ENCODE results near the gene CDK19. TPM values are rescaled to one million over a fixed set of nuclear protein-coding genes. Genes with fewer than 3 reads are reported as not detected.
"Not testable (repeated sequence)": the region's sequence is repeated elsewhere in the genome, so short reads cannot be mapped to it uniquely, and the experiment has no call there.

Gene CDK19
- total and polyA plus RNA-seq, 2 experiments from 2014 or later: 7.7 to 10.1 TPM

DNA sequence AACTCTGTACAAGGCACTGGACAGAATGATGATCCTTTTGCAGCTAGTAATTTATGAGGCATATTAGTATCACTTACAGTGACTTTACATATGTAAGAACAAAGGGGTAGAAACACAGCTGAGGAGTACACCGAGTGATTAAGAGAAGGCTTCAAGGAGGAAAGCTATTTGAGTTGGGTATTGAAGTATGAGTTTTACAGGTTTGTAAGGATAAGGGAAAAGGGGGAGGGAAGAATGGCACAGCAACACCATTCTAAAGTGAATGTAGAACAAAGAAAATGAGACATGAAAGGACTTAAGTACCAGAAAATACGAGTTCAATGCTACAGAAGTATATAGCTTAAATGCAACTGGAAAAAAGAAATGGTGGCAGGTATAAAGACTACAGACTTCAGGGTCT, 5.5 kb downstream of the CDK19 start (continued):
- no peak for TF ChIP-seq EZH2phosphoT487 (IDR thresholded peaks at IDR 0.05; ENCODE audit: unreplicated experiment)
- no peak for TF ChIP-seq POLR2AphosphoS5 (IDR thresholded peaks at IDR 0.05; ENCODE audit: low read depth)
- no peak for TF ChIP-seq STAT1 (IDR thresholded peaks at IDR 0.05; ENCODE audit: unreplicated experiment)
- TF ChIP-seq, protein P1, sequence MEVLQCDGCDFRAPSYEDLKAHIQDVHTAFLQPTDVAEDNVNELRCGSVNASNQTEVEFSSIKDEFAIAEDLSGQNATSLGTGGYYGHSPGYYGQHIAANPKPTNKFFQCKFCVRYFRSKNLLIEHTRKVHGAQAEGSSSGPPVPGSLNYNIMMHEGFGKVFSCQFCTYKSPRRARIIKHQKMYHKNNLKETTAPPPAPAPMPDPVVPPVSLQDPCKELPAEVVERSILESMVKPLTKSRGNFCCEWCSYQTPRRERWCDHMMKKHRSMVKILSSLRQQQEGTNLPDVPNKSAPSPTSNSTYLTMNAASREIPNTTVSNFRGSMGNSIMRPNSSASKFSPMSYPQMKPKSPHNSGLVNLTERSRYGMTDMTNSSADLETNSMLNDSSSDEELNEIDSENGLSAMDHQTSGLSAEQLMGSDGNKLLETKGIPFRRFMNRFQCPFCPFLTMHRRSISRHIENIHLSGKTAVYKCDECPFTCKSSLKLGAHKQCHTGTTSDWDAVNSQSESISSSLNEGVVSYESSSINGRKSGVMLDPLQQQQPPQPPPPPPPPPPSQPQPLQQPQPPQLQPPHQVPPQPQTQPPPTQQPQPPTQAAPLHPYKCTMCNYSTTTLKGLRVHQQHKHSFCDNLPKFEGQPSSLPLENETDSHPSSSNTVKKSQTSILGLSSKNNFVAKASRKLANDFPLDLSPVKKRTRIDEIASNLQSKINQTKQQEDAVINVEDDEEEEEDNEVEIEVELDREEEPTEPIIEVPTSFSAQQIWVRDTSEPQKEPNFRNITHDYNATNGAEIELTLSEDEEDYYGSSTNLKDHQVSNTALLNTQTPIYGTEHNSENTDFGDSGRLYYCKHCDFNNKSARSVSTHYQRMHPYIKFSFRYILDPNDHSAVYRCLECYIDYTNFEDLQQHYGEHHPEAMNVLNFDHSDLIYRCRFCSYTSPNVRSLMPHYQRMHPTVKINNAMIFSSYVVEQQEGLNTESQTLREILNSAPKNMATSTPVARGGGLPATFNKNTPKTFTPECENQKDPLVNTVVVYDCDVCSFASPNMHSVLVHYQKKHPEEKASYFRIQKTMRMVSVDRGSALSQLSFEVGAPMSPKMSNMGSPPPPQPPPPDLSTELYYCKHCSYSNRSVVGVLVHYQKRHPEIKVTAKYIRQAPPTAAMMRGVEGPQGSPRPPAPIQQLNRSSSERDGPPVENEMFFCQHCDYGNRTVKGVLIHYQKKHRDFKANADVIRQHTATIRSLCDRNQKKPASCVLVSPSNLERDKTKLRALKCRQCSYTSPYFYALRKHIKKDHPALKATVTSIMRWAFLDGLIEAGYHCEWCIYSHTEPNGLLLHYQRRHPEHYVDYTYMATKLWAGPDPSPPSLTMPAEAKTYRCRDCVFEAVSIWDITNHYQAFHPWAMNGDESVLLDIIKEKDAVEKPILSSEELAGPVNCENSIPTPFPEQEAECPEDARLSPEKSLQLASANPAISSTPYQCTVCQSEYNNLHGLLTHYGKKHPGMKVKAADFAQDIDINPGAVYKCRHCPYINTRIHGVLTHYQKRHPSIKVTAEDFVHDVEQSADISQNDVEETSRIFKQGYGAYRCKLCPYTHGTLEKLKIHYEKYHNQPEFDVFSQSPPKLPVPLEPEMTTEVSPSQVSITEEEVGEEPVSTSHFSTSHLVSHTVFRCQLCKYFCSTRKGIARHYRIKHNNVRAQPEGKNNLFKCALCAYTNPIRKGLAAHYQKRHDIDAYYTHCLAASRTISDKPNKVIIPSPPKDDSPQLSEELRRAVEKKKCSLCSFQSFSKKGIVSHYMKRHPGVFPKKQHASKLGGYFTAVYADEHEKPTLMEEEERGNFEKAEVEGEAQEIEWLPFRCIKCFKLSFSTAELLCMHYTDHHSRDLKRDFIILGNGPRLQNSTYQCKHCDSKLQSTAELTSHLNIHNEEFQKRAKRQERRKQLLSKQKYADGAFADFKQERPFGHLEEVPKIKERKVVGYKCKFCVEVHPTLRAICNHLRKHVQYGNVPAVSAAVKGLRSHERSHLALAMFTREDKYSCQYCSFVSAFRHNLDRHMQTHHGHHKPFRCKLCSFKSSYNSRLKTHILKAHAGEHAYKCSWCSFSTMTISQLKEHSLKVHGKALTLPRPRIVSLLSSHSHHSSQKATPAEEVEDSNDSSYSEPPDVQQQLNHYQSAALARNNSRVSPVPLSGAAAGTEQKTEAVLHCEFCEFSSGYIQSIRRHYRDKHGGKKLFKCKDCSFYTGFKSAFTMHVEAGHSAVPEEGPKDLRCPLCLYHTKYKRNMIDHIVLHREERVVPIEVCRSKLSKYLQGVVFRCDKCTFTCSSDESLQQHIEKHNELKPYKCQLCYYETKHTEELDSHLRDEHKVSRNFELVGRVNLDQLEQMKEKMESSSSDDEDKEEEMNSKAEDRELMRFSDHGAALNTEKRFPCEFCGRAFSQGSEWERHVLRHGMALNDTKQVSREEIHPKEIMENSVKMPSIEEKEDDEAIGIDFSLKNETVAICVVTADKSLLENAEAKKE (CRISPR knock-in tag; IDR thresholded peaks at IDR 0.05): no peak

DNA sequence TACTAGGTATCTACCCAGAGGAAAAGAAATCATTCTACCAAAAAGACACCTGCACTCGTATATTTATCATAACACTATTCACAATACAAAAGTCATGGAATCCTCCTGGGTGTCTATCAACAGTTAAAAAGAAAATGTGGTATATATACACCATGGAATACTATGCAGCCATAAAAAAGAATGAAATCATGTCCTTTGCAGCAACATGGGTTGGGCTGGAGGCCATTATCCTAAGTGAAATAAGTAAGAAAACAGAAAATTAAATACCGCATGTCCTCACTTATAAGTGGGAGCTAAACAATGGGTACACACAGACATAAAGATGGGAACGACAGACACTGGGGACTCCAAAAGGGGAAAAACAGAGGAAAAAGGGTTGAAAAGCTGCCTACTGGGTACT, 13.1 kb downstream of the CDK19 start:
- not testable (repeated sequence) for H3K27ac Mint-ChIP-seq; H3K9me3 Mint-ChIP-seq; H3K4me1 ChIP-seq (ENCODE audit: insufficient read depth); ATAC-seq; DNase-seq (ENCODE audit: low spot score); H3K4me1 Mint-ChIP-seq; H3F3A ChIP-seq (replicated peaks; ENCODE audit: low read depth); H3K27ac ChIP-seq (ENCODE audit: low read depth); H3K4me3 Mint-ChIP-seq; H3K4me2 ChIP-seq; H2AFZ ChIP-seq; H3K4me3 ChIP-seq; H3K9me2 ChIP-seq (ENCODE audit: insufficient read depth); H3K27me3 Mint-ChIP-seq (ENCODE audit: insufficient read depth, low read depth, poor library complexity); H3K27me3 ChIP-seq (ENCODE audit: insufficient read depth); H3K36me3 ChIP-seq (ENCODE audit: insufficient read depth)
- peaks cover 10% of the 10 kb centered on the region; the same call in 2 of the 3 replicates for H3K36me3 Mint-ChIP-seq (ENCODE audit: low read depth)
- peaks cover 91% of the 10 kb centered on the region for H3K79me2 ChIP-seq (replicated peaks; ENCODE audit: insufficient read depth)
- H4K20me1 ChIP-seq (replicated peaks; ENCODE audit: insufficient read depth): peaks cover 23% of the 10 kb centered on the region

DNA sequence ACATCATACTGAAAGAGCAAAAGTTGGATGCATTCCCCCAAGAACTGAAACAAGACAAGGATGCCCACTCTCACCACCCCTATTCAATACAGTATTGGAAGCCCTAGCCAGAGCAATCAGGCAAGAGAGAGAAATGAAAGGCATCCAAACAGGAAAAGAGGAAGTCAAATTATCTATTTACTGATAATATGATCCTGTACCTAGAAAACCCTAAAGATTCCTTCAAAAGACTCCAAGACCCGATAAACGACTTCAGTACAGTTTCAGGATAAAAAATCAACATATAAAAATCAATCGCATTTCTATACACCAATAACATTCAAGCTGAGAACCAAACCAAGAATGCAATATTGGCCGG, 14.5 kb downstream of the CDK19 start:
- no peaks in the 10 kb centered on the region for H3K9me2 ChIP-seq (ENCODE audit: insufficient read depth)
- 0 out of 2 replicates have a peak overlapping the region, but pooled peaks have one; percentile 26 for H3K27ac ChIP-seq (ENCODE audit: low read depth)
- H3K27me3 ChIP-seq (ENCODE audit: insufficient read depth): no peaks in the 10 kb centered on the region
- H3K4me3 Mint-ChIP-seq: no peak overlapping the region
- H3K4me1 ChIP-seq (ENCODE audit: insufficient read depth): no peaks in the 10 kb centered on the region
- H4K20me1 ChIP-seq (replicated peaks; ENCODE audit: insufficient read depth): peaks cover 21% of the 10 kb centered on the region
- H2AFZ ChIP-seq: no peak overlapping the region
- H3K36me3 Mint-ChIP-seq (ENCODE audit: low read depth): peaks cover 10% of the 10 kb centered on the region; the same call in 2 of the 3 replicates
- H3K4me3 ChIP-seq: no peak overlapping the region
- peaks cover 9% of the 10 kb centered on the region; the same call in 2 of the 3 replicates for H3K9me3 Mint-ChIP-seq
- ATAC-seq (no peak), DNase-seq (ENCODE audit: low spot score) (no peak)
- no peak overlapping the region for H3K4me2 ChIP-seq
- H3K27me3 Mint-ChIP-seq (ENCODE audit: insufficient read depth, low read depth, poor library complexity): no peaks in the 10 kb centered on the region
- H3K4me1 Mint-ChIP-seq: no peaks in the 10 kb centered on the region
- 0 out of 2 replicates have a peak, but pooled peaks cover 4% of the 10 kb centered on the region for H3K36me3 ChIP-seq (ENCODE audit: insufficient read depth)
- H3F3A ChIP-seq (replicated peaks; ENCODE audit: low read depth): no peaks in the 10 kb centered on the region
- no peak overlapping the region for H3K27ac Mint-ChIP-seq
- peaks cover 90% of the 10 kb centered on the region for H3K79me2 ChIP-seq (replicated peaks; ENCODE audit: insufficient read depth)
- TF ChIP-seq EZH2 (IDR thresholded peaks at IDR 0.05; ENCODE audit: low read depth, unreplicated experiment): no peak
- TF ChIP-seq, protein P1 (CRISPR knock-in tag; IDR thresholded peaks at IDR 0.05): no peak
